ENCODE data around the gene CPT1A.
A peak's percentile ranks its signal among the peaks of the same experiment; 100 is the strongest.

CPT1A gene

DNA sequence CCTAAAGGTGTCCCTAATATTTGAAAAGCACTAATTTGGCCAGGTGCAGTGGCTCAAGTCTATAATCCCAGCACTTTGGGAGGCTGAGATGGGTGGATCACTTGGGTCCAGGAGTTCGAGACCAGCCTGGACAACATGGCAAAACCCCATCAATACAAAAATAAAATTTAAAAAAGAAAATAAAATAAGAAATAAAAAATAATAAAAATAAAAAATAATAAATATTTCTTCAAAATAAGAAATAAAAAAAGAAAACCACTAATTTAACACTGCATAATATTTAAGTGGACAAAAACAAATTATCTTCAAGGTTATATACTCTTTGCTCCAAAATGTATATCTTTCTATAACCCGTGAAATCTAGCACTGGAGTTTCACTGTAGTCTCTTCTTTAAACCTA lies 32.9 kb downstream of the CPT1A start:
- Mint-ChIP-seq H3K9me3 (no peaks in the 10 kb centered on the region), H3K4me3 (no peak overlapping the region), H3K36me3 (ENCODE audit: low read depth) (peaks cover 52% of the 10 kb centered on the region), H3K4me1 (ENCODE audit: low read depth) (no peaks in the 10 kb centered on the region), H3K27ac (no peak overlapping the region), H3K27me3 (no peaks in the 10 kb centered on the region)
- no peak for DNase-seq

DNA sequence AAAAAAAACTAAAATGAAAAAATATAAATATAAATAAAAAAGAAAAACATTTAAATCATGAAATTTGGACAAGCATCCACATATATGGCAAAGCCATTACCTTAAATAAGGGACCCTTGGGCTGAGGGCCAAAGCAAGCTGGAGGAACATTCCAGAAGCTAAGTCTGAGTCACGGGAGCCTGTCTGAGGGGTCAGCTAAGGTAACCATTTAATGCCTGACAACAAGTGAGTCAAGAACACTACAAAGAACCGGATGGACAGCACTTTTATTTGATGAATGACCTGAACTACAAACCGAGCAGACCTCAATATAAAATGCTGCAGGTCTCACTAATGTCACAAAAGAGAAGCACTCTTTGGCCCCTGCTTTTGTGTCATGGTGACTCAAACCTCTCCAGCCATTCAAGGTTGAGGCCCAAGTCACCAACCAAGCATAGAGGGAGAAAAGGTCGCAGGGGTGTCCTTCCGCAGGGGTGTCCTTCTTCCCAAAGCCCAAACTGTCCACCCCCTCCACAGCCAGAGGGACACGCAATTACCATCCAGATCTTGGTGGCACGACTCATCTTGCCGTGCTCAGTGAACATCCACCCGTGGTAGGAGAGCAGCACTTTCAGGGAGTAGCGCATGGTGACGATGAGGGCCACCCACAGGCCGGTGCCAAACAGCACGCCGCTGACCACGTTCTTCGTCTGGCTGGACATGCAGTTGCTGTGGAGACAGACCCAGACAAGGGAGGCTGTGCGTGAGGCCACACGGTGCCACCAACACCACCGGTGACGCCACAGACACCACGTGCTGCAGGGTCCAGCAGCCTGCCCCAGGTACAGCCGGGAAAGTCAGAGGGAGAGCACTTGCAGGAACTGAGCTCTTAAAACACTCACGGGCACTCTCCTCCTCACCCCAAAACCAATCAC lies 34.5 kb downstream of the CPT1A start:
- Mint-ChIP-seq H3K27me3 (no peaks in the 10 kb centered on the region), H3K36me3 (ENCODE audit: low read depth) (peaks cover 46% of the 10 kb centered on the region), H3K4me3 (no peak overlapping the region), H3K4me1 (ENCODE audit: low read depth) (no peaks in the 10 kb centered on the region), H3K9me3 (no peaks in the 10 kb centered on the region), H3K27ac (peak overlapping the region; percentile 37)
- no peak for DNase-seq

DNA sequence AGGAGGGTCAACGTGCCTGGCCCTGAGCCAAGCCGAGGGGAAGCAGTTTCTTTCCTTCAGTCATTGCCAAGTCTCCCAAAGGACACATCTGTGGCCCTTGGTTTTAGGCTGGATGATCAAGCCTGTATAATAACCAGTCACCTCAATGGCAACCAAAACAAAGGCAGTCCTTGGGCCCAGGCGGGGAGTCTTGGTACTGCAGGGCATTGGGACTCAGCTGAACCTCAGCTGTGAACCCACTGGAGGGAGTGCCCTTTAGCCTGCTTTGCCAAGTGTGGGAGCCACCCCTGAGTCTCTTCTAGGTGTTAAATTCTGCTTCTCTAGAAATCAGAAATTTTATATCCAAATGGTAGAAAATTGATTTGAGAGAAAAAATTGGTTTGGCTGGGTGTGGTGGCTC lies 36.9 kb downstream of the CPT1A start:
- peaks cover 49% of the 10 kb centered on the region for H3K36me3 Mint-ChIP-seq (ENCODE audit: low read depth)
- no peaks in the 10 kb centered on the region for H3K9me3 Mint-ChIP-seq
- DNase-seq, result no peak
- no peak overlapping the region for H3K27ac Mint-ChIP-seq
- H3K27me3 Mint-ChIP-seq, result no peaks in the 10 kb centered on the region
- H3K4me3 Mint-ChIP-seq, result no peak overlapping the region
- H3K4me1 Mint-ChIP-seq (ENCODE audit: low read depth), result no peaks in the 10 kb centered on the region

DNA sequence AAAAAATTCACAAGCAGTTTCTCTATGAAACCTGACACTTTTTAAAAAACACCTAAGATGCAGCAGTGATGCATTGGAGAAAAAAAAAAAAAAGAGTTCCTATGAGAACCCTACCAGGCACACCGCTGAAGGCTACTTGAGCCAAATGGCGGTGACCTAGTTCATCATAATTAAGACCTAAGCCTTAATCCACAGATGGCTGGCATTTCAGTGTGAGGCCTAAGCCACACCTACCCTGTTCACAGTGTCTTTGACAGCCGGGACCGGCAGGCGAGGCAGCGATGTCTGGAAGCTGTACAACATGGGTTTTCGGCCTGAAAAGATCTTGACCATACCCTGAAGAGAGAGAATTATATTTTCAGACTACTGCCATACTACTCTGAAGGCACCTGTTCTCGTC lies 38.0 kb downstream of the CPT1A start:
- Mint-ChIP-seq H3K4me1 (ENCODE audit: low read depth) (no peaks in the 10 kb centered on the region), H3K9me3 (no peaks in the 10 kb centered on the region), H3K4me3 (no peak overlapping the region), H3K27me3 (no peaks in the 10 kb centered on the region), H3K27ac (no peak overlapping the region), H3K36me3 (ENCODE audit: low read depth) (peaks cover 53% of the 10 kb centered on the region)
- DNase-seq, result no peak

DNA sequence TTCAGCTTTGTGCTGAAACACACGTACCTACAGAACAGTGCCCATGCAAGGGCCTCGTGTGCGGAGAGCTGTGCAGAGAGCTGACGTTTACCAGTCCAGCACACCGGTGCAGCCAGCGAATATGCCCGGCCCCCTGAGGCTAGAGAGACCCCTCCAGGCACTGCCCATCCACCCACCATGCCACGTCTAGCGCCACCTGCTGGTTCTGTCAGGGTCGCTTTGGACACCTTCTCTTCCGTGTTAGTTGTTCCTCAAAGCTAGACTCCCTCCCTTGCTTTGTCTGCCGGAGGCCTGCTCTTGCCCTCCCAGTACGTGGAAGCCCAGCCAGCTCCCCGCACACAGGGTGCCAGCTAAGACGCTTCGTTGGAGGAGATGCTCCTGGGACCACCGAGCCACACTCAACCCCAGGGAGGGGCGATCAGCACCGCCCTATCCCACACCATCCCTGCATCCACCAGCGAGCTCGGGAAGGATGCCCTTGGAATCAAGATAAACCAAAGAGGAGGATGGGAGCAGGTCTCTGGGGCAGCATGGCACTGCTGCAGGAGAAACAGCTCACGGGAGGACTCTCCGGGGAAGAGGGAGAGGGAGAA lies 43.4 kb downstream of the CPT1A start:
- no peak overlapping the region for H3K27ac Mint-ChIP-seq
- H3K4me3 Mint-ChIP-seq, result no peak overlapping the region
- no peaks in the 10 kb centered on the region for H3K9me3 Mint-ChIP-seq
- no peaks in the 10 kb centered on the region for H3K4me1 Mint-ChIP-seq (ENCODE audit: low read depth)
- peak; percentile 58 for DNase-seq
- H3K27me3 Mint-ChIP-seq, result no peaks in the 10 kb centered on the region
- H3K36me3 Mint-ChIP-seq (ENCODE audit: low read depth), result peaks cover 66% of the 10 kb centered on the region

DNA sequence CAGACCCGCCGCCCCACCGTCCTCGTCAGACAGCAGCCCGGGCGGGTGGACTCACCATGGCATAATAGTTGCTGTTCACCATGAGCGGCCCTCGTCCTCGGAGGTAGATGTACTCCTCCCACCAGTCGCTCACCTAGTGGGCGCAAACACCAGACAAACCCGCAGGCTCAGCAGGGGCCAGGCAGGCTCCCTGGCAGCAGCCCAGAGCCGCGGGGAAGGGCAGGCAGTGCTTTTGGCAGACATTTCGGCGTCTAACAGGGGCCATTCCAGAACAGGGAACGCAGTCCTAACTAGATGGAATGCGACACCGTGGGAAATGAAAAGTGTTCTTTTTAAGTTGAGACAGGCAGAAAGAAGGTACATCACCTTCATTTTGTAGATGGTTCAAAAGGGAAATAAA lies 44.9 kb downstream of the CPT1A start:
- Mint-ChIP-seq H3K27me3 (no peaks in the 10 kb centered on the region), H3K9me3 (no peaks in the 10 kb centered on the region), H3K27ac (no peak overlapping the region), H3K4me1 (ENCODE audit: low read depth) (no peaks in the 10 kb centered on the region), H3K36me3 (ENCODE audit: low read depth) (peaks cover 68% of the 10 kb centered on the region), H3K4me3 (no peak overlapping the region)
- DNase-seq, result no peak

DNA sequence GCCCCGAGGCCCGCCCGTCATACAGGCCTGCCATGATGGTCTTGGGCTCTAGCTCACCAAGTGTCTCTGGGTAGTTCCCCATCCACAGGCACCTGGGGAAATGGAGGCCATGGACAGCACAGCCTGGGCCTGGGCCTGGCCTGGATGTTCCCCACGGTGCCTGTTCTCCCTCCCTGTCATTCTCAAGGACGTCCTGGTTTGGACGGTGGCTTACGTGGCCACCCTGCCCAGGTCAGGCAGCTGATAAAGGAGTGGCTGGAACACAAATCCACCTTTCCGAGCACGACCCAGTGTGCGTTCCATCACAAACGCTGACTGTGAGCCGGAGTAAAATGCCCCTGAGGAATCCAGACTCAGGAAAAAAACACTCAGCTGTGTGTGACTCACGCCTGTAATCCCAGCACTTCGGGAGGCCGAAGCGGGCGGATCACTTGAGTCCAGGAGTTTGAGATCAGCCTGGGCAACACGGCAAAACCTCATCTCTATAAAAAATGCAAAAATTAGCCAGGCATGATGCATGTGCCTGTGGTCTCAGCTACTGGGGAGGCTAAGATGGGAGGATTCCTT lies 49.2 kb downstream of the CPT1A start:
- Mint-ChIP-seq H3K27ac (no peak overlapping the region), H3K4me1 (ENCODE audit: low read depth) (no peaks in the 10 kb centered on the region), H3K27me3 (no peaks in the 10 kb centered on the region), H3K36me3 (ENCODE audit: low read depth) (peaks cover 52% of the 10 kb centered on the region), H3K9me3 (no peaks in the 10 kb centered on the region), H3K4me3 (no peak overlapping the region)
- DNase-seq, result no peak

DNA sequence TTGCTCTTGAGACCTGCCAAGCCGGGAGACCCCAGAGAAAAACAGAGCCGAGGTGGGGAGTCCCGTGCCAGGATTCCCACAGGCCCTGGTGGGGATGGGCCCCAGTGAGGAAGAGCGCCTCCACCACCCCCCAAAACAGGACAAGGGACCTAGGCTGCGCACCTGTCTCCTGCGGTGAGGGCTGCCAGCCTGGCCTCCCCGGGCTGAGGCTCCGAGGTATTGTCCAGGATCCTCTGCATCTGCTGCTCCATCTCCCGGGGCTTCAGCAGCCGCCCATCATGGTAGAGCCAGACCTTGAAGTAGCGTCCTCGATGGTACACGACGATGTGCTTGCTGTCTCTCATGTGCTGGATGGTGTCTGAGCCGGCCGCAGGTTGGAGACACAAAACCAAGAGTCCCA lies 57.1 kb downstream of the CPT1A start:
- H3K27ac Mint-ChIP-seq, result no peak overlapping the region
- H3K4me1 Mint-ChIP-seq (ENCODE audit: low read depth), result no peaks in the 10 kb centered on the region
- no peaks in the 10 kb centered on the region for H3K9me3 Mint-ChIP-seq
- no peak overlapping the region for H3K4me3 Mint-ChIP-seq
- H3K36me3 Mint-ChIP-seq (ENCODE audit: low read depth), result peaks cover 52% of the 10 kb centered on the region
- no peaks in the 10 kb centered on the region for H3K27me3 Mint-ChIP-seq
- DNase-seq, result no peak

DNA sequence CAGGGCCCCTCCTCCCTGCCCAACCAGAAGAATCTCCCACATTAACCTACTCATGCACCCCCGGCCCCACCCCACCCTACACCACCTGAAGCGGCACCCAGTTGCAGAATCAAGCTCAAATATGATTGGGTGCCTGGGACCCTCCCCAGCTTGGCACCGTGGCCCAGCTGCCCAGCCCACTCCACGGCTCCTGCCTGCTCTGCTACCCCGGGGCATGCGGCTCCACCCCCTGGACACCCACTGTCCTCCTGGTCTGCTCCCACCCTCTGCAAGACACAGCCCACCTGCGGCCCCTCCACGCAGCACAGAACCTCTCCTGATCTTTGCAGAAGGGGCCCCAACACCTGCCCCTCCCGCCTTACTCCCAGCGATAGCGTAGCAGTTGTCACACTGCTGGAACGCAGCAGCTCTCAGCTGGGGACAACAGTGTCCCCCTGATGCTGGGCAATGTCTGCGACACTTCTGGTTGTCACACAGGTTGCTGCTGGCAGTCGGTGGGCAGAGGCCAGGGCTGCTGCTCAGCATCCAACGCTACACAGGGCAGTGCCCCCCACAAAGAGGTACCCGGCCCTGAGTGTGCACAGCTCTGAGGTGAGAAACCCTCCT lies 58.4 kb downstream of the CPT1A start:
- Mint-ChIP-seq H3K4me3 (no peak overlapping the region), H3K27ac (no peak overlapping the region), H3K36me3 (ENCODE audit: low read depth) (peaks cover 56% of the 10 kb centered on the region), H3K4me1 (ENCODE audit: low read depth) (no peaks in the 10 kb centered on the region), H3K27me3 (no peaks in the 10 kb centered on the region), H3K9me3 (no peaks in the 10 kb centered on the region)
- DNase-seq, result no peak

DNA sequence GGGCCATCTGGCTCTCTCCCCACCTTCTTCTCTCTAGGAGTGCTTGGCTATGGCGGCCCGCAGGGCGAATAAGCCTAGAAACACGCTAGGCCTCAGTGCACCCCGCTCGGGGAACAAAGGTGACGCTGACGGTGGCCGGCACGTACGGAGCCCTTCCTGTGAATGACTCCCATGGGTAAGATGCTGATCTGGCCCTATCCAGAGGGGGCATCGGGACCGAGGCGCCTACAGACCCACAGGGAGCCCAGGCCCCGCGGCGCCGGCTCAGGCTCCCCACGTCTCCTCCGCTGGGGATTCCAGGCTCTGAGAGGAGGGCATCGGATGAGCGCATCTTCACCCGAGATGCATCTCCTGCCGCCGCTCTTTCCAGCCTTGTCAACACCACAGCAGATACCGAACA lies 59.0 kb downstream of the CPT1A start:
- Mint-ChIP-seq H3K9me3 (no peaks in the 10 kb centered on the region), H3K27me3 (no peaks in the 10 kb centered on the region), H3K4me3 (no peak overlapping the region), H3K4me1 (ENCODE audit: low read depth) (no peaks in the 10 kb centered on the region), H3K27ac (no peak overlapping the region), H3K36me3 (ENCODE audit: low read depth) (peaks cover 62% of the 10 kb centered on the region)
- no peak for DNase-seq

DNA sequence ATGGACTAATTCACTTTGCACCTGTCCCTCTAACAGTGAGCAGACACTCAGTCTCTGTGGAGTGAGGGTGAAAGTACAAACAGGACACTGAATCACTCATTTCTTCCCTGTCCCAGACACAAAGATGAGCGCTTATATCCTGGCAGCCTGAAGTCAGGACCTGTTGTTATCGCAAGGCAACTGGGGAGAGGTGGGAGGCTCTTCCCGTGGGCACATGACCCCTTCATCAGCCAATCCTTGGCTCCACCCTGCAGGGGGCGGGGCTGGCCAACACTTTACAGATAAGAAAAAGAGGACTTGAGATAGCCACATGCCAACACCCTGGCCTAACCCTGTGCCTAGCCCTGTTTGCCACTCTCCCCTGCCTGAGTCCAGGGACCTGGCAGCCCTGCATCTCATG lies 60.9 kb downstream of the CPT1A start:
- Mint-ChIP-seq H3K36me3 (ENCODE audit: low read depth) (peaks cover 76% of the 10 kb centered on the region), H3K4me1 (ENCODE audit: low read depth) (peaks cover 2% of the 10 kb centered on the region), H3K9me3 (no peaks in the 10 kb centered on the region), H3K27ac (no peak overlapping the region), H3K4me3 (no peak overlapping the region), H3K27me3 (no peaks in the 10 kb centered on the region)
- DNase-seq, result no peak

DNA sequence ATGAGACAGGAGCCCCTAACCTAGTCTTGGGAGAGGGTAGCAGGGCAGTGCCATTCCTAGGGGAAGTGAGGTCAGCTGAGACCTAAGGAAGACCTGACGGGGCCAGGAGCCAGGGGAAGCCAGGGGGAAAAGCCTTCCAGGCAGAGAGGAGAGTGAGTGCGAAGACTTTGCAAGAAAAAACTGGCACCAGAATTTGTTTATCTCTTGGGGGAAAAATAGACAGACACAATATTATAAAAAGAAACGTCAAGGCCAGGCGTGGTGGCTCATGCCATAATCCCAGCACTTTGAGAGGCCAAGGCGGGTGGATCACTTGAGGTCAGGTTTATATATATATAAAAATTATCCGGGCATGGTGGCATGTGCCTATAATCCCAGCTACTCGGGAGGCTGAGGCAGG lies 63.5 kb downstream of the CPT1A start:
- no peak overlapping the region for H3K27ac Mint-ChIP-seq
- peaks cover 77% of the 10 kb centered on the region for H3K36me3 Mint-ChIP-seq (ENCODE audit: low read depth)
- DNase-seq, result no peak
- no peaks in the 10 kb centered on the region for H3K9me3 Mint-ChIP-seq
- no peak overlapping the region for H3K4me3 Mint-ChIP-seq
- H3K4me1 Mint-ChIP-seq (ENCODE audit: low read depth), result peaks cover 2% of the 10 kb centered on the region
- H3K27me3 Mint-ChIP-seq, result no peaks in the 10 kb centered on the region

DNA sequence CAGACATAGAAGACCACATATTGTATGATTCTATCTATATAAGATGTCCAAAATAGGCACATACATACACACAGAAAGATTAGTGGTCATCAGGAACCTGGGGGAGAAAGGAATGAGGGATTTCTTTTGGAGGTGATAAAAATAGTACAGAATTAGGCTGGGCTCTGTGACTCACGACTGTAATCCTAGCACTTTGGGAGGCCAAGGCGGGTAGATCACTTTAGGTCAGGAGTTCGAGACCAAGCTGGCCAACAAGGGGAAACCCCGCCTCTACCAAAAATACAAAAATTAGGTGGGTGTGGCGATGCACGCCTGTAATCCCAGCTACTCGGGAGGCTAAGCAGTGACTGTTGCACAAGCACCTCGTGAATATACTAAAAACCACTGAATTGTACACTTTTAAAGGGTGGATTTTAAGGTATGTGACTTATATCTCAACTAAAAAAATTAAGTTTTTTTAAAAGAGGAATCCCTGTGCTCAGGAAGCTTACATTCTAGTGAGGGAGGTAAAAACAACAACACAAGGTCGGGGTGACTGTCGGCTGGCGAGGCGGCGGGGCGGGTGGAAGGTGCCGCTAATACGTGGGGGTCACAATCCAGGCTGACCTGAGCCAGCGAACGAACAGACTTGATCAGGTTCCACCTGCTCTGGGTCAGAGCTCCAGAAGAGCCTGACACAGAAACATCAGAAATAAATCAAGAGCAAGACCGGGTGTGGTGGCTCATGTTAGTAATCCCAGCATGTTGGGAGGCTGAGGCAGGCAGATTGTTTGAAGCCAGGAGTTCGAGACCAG lies 65.1 kb downstream of the CPT1A start:
- Mint-ChIP-seq H3K9me3 (no peaks in the 10 kb centered on the region), H3K27ac (no peak overlapping the region), H3K27me3 (no peaks in the 10 kb centered on the region), H3K36me3 (ENCODE audit: low read depth) (peaks cover 83% of the 10 kb centered on the region), H3K4me3 (no peak overlapping the region), H3K4me1 (ENCODE audit: low read depth) (peaks cover 2% of the 10 kb centered on the region)
- DNase-seq, result no peak

DNA sequence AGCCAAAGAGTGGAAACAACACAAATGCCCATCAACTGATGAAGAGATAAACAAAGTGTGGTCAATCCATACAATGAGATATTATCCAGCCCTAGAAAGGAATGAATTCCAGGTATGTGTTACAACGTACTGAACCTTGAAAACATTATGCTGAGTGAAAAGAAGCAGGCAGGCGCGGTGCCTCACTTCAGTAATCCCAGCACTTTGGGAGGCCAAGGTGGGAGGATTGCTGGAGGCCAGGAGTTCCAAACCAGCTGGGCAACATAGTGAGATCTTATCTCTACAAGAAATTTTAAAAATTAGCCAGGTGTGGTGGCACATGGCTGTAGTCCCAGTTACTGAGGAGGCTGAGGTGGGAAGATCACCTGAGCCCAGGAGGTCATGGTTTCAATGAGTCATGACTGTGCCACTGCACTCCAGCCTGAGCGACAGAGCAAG lies 65.7 kb downstream of the CPT1A start:
- Mint-ChIP-seq H3K27me3 (no peaks in the 10 kb centered on the region), H3K27ac (no peak overlapping the region), H3K9me3 (no peaks in the 10 kb centered on the region), H3K4me1 (ENCODE audit: low read depth) (peaks cover 2% of the 10 kb centered on the region), H3K36me3 (ENCODE audit: low read depth) (peaks cover 83% of the 10 kb centered on the region), H3K4me3 (no peak overlapping the region)
- DNase-seq, result no peak

All from activated T-cell treated with anti-CD3 and anti-CD28 coated beads, Interleukin-2, amount 50 U/mL, for 24 hours (primary cell).